Fibroblast of peridontal ligament (primary cell): ENCODE measurements around the gene IER5.
A peak's percentile ranks its signal among the peaks of the same experiment; 100 is the strongest.
"Not testable (repeated sequence)": the region's sequence is repeated elsewhere in the genome, so short reads cannot be mapped to it uniquely, and the experiment has no call there.

Source experiments
- DNase-seq: peaks from one replicate; pipeline ENCODE4 v3.0.0-alpha.2; 2010; ENCODE audit errors: extremely low read depth

Gene IER5

DNA sequence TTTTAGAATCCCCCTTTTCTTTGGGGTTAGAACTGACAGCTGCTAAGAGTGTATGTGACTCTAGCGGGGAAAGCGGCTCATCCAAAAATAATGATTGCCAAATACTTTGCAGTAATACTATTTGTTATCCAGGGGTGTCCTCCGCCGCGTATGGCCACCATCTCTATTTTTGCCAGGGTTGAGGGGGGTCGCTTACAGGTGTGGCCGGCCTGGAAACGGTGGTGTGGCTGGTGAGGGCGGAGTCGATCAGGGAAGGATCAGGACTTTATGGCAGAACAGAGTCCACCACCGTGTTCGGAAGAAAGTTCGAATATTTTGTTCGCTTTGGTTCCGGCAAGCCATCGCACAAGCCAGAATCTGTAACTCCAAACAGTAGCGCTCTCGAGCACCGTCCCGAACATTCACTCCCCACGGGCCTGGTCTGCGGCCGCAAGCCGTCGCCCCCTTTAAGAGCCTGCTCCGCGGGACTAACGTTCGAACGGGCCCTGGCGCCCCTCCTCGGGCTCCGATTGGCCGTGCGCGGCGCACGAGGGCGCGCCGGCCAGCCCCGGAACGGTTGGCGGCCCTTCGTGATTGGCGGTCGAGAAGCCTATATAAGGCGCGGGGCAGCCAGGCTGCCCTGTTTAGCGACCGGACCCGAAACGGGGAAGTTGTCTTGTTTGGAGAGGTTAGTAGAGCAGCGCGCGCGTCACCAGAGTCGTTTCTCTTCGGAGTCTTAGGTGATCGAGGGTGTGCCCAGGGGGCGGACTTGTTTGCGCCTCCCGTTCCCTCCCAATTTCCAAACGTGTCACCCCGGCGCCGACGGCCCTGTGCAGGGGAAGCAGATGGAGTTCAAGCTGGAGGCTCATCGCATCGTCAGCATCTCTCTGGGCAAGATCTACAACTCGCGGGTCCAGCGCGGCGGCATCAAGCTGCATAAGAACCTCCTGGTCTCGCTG, at the start of gene IER5:
IER5 (plus strand) TSS at position 622 of the 938 bp plus-strand sequence; CDS start at position 825, 203 bp downstream.
- DNase-seq, result peak; percentile 94

- no peak for DNase-seq
Observed at GRCh38 chr1:181040284-181040865, 48.1 kb upstream of the IER5 start.

GRCh38 chr1:181043025-181043888, 45.2 kb upstream of the IER5 start:
- DNase-seq, result peak; percentile 39

GRCh38 chr1:181044449-181044966, 44.0 kb upstream of the IER5 start:
- no peak for DNase-seq

DNA sequence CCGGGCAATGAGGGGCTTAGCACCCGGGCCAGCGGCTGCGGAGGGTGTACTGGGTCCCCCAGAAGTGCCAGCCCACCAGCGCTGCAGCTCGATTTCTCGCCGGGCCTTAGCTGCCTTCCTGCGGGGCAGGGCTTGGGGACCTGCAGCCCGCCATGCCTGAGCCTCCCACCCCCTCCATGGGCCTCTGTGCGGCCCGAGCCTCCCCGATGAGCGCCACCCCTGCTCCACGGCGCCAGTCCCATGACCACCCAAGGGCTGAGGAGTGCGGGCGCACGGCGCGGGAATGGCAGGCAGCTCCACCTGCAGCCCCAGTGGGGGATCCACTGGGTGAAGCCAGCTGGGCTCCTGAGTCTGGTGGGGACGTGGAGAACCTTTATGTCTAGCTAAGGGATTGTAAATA, 42.6 kb upstream of the IER5 start:
- not testable (repeated sequence) for DNase-seq

DNA sequence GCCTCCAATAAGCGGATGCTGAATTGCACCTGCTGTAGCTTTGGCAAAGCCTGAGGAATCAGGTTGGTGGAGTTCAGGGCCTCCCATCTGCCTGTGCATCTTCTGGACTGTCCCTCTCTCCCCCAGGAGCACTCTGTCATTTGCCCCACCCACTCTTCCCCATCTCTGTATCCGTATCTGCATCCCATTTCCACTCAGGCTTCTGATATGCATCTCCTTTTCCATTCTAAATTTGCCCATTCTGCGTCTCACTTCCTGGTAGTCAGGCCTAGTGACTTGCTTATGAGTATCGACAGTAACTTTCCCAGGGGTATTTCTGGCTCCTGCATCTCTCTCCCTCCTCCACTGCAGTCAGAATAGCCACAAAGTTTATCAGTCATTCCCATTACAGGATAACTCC, 39.1 kb upstream of the IER5 start:
- no peak for DNase-seq

DNA sequence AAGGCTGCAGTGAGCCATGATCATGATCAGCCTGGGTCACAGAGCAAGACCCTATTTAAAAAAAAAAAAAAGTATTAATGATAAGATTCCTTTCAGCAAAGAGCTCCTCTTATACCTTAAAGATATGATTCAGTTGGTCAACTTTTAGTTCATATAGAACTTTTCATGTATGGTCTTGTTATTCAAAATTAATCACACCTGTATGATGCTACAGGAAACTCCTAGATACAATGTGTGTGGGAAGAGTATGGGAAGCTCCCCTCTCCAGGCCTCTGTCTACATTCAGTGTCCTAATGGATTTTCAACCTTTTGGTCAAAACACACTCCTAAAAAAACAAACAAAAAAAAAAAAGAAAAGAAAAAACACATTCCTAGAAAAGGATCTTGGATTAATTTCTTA, 37.6 kb upstream of the IER5 start:
- no peak for DNase-seq

DNA sequence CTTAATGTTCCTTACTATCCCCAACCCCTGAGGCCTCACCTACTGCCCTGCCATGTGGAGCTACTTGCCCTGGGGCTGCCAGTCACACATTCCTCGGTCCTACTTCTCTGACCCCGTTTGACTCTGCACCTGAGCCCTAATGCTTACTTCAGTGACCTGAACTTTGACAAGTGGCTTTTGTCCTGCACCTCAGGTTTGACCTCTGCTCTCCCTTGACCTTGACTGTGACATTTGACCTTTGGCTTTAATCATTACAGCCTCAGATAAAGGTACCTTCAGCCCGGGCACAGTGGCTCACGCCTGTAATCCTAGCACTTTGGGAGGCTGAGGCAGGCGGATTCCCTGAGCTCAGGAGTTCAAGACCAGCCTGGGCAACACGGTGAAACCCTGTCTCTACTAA, 31.9 kb upstream of the IER5 start:
- DNase-seq, result no peak

DNA sequence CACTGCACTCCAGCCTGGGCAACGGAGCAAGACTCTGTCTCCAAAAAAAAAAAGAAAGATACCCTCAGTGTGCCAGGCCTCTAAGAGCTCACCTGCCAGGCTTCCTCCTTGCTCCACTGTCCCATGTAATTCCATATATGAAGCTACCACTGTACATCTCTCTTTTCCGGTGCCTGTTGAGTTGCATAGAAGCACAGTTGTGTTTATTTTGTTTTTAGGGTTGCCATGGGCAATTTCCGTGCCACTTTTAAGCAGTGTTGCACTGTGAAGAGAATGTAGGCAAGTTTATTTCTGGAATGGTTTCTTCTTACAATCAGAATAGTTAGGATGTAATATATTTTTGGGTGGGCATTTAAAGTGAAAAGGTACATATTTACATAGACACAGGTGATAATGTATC, 31.4 kb upstream of the IER5 start:
- DNase-seq, result peak; percentile 43

DNA sequence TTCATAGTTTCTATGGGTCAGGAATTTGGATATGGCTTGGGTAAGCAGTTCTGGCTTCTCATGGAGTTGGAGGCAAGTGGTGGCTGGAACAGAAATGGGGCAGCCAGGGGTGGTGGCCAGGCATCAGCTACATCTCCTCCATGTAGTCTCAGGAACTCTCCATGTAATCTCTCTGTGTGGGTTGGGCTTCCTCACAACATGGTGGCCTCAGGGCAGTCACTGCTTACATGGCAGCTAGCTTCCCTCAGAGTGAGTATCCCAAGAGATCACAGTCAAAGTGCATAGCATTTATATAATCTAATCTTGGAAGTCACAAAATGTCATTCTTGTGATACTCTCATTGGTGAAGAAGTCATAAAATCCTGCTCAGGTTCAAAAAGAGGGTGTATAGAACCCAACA, 29.1 kb upstream of the IER5 start:
- DNase-seq, result no peak

GRCh38 chr1:181060066-181060465, 28.4 kb upstream of the IER5 start:
- DNase-seq, result no peak

DNA sequence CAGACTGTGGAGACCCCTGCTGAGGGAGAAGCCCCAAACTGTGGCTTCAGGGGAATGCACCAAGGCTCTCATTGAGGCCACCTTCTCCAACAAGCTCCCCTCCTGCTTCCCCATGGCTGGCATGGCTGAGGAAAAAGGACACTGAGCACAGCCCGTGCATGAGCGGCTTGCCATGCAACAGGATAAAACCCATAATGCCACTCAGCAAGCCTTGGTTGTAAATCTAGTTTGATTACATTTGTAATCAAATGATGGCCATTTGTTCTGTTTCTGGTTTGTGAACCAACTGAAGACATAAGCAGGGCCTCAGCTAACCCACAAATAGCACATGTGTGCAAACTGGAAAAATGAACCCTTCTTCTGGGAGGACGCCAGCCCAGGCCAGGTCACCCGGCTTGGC, 27.6 kb upstream of the IER5 start:
- DNase-seq, result not testable (repeated sequence)

- DNase-seq, result peak; percentile 20
Observed at GRCh38 chr1:181061487-181061886, 27.0 kb upstream of the IER5 start.

DNA sequence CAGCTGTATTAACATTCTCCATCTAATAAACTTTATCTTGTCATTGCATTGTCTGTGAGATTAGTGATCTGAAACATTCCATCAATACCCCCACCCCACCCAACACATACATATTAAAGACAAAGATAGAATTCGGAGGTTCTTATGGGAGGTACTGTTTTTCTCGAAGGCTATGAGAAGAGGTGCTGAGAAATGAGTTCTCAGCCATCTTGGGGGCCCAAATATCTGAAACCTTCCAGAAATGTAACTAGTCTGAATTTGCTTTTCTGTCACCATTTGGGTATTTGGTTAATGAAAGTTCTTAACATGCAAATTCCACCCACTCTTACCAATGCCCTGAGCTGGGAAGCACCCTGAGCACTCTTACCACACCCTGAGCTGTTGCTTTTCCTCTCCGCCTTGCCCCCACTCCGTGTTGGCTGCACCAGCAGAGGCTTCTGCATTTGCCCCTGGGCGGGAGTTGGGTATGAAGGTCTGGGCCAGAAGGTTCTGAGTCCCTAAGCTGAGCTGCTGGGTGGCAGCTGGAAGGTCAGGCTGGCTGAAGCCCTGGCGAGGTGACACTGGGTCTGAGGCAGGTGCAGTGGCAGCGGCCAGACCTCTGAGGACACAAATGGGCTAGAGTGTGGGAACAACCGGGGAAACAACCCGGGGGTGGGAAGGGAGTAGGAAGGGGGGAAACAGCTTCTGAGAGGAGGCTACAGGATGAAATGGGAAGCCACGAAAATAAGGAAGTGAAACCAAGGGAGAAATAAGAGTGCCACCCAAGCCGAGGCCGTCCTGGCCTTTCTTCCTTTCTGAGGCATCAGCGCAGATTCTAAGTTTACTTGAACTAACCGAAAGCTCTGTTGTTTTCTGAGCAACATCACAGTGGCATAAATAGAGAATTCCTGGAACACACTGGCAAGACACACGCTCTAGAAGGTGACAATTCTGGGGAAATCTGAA, 26.3 kb upstream of the IER5 start:
- no peak for DNase-seq

DNA sequence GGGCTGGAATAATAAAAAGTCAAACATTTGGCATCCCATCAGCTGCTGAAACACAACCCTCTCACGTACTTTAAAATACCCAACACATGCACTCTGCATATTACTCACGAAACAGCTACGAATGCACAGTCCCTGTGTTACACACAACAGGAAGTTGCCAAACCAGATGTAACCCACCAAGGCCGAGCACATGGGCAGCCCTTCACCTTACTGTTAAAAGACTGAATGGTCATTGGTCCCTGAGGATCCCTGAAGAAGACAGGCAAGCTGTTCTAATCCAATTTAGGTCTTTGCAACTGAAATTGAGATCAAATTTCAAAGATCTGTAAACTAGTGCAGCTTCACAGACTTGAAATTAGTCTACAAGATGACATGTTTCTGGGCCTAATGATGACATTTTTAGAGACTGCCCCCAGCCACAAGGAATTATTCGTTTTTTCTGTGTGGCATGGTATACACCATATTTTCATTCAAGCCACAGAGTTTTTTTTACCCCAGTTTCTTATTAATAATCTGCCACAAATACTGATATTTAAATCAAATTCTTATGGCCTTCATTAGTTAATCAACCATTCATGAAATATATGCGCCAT, 25.6 kb upstream of the IER5 start:
- DNase-seq, result peak; percentile 78

- DNase-seq, result no peak
Observed at GRCh38 chr1:181064011-181064623, 24.4 kb upstream of the IER5 start.

- DNase-seq, result no peak
Observed at GRCh38 chr1:181064702-181065101, 23.8 kb upstream of the IER5 start.

GRCh38 chr1:181073638-181074037, 14.9 kb upstream of the IER5 start:
- DNase-seq, result no peak

DNA sequence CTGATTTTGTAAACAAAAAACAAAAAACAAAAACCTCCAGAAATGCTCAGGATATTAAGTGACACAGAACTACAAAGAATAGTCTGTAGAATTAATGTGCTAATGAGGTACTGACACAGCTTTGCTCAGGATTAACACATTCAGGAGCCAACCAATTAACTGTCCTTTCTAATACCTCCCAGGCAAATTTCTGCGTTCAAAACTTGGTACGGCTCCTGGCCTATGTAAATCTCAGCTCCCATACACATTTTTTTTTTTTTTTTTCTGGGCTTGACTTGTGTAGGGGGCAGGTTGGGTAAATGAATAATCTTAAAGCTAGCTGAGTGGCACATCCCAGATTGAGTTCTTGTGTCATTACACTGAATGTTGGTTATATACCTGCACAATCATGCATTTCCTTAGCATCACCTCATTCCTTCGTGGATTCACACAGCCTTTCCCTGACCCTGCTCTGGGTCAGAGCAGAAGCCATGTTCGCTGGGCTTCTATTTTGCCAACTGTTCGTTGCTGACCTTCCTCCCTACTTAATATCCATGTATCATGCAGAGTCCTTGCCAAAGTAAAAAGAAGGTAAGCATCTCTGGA, 12.6 kb upstream of the IER5 start:
- DNase-seq, result no peak

GRCh38 chr1:181076852-181077251, 11.6 kb upstream of the IER5 start:
- DNase-seq, result no peak
